Smooth muscle cell (in vitro differentiated cells): Measurements from ENCODE around the gene PCDH1. TPM values are rescaled to one million over a fixed set of nuclear protein-coding genes. Genes with fewer than 3 reads are reported as not detected.

Experiments
- DNase-seq: peaks from one replicate; lab custom pipeline; 2025; ENCODE audit not compliant: unreplicated experiment; lab: John Stamatoyannopoulos, UW
- H2AFZ ChIP-seq: fragments of 200-600 bp; sonication (generic); 2 replicates; pipeline ENCODE4 v1.6.0; 2016; ENCODE audit warnings: antibody characterized with exemption, low read depth, mild to moderate bottlenecking
- H3F3A ChIP-seq: fragments of 200-600 bp; sonication (generic); 2 replicates; pipeline ENCODE4 v1.6.0; 2017; ENCODE audit warnings: antibody characterized with exemption, low read depth
- H3K27ac ChIP-seq: fragments of 200-600 bp; sonication (generic); 2 replicates; pipeline ENCODE4 v1.5.1; 2016; ENCODE audit warnings: low read depth, mild to moderate bottlenecking
- H3K27me3 ChIP-seq: fragments of 200-600 bp; sonication (generic); 2 replicates; pipeline ENCODE4 v1.6.1; 2016; ENCODE audit warnings: low read depth, mild to moderate bottlenecking
- H3K36me3 ChIP-seq: fragments of 200-600 bp; sonication (generic); 2 replicates; pipeline ENCODE4 v1.5.1; 2016; ENCODE audit warnings: low read depth
- H3K4me1 ChIP-seq: fragments of 200-600 bp; sonication (generic); 2 replicates; pipeline ENCODE4 v1.5.1; 2016; ENCODE audit warnings: low read depth
- H3K4me2 ChIP-seq: fragments of 200-600 bp; sonication (generic); 2 replicates; pipeline ENCODE4 v1.6.0; 2016; ENCODE audit warnings: mild to moderate bottlenecking
- H3K4me3 ChIP-seq: fragments of 200-600 bp; sonication (generic); 2 replicates; pipeline ENCODE4 v1.5.1; 2016; ENCODE audit warnings: mild to moderate bottlenecking
- H3K79me2 ChIP-seq: fragments of 200-600 bp; sonication (generic); 2 replicates; pipeline ENCODE4 v1.6.0; 2016; ENCODE audit warnings: low read depth, mild to moderate bottlenecking
- H3K9ac ChIP-seq: fragments of 200-600 bp; sonication (generic); 2 replicates; pipeline ENCODE4 v1.6.0; 2016; ENCODE audit warnings: low read depth
- H3K9me3 ChIP-seq: fragments of 200-600 bp; sonication (generic); replicated peaks from 2 replicates; pipeline ENCODE4 v1.5.1; 2016; ENCODE audit warnings: low read depth
- H4K20me1 ChIP-seq: fragments of 200-600 bp; sonication (generic); 2 replicates; pipeline ENCODE4 v1.6.0; 2016; ENCODE audit warnings: low read depth
- WGBS: methylation state at CpG from one replicate; pipeline ENCODE4 v1.1.7; 2016; ENCODE audit warnings: low lambda C conversion rate; 5-methylcytosine and 5-hydroxymethylcytosine counted together
- polyA plus RNA-seq: library from polyadenylated mRNA; unstranded; fragments of >200 nt; fragmentation: Nextera tagmentation; extraction: Ambion mirVana; gene quantifications from 2 replicates; pipeline ENCODE4 v1.2.1, GENCODE V29; 2016
- total RNA-seq: library from RNA; depleted of rRNA; stranded (reverse); fragments of >200 nt; gene quantifications from 2 replicates; pipeline ENCODE4 v1.2.3, GENCODE V29; 2014
- TF ChIP-seq, protein P1 (sequence below): fragments of 200-600 bp; sonication (generic); IDR thresholded peaks from 2 replicates; pipeline ENCODE4 v1.5.1; 2017; ENCODE audit warnings: borderline replicate concordance, mild to moderate bottlenecking, antibody characterized with exemption; ENCODE audit not compliant: insufficient read depth, poor library complexity, severe bottlenecking

PCDH1 gene
- total and polyA plus RNA-seq, 2 experiments from 2014 or later, result 2.5 to 14.7 TPM

DNA sequence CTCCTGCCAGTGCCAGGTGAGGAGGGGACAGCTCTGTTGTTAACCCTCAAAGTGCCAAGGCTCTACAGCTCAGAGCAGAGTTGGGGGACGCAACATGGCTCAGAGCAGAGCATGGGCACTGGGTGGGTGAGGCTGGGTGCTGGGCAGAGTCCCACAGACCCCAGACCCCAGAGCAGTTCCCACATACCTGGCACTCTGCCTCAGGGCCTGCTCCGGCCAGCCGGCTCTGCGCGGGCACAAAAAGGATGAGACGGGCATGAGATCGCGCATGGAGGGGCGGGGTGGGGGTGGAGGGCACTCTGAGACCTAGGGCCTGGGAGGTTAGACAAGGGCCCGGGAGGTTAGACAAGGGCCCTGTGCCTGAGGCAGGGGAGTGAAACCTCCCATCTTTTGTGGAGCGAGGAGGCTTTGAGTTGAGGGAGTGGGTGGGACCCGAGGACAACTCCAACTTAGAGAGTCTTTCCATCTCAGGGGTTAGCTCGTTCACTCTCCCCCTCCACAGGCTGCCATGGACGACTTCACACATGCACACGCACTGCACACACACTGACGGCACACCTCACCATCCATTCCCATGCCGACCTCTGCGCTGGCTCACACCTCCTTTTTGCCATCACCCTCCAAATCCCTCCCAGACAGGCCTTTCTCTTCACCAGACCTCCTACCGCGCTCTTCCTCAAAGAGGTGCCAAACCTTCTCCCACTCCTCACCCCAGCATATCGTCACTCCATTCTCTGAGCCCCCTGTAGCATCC, 22.0 kb downstream of the PCDH1 start:
- Histone ChIP-seq H3F3A (no peaks in the 10 kb centered on the region), H3K4me3 (no peak overlapping the region), H3K4me1 (peaks cover 9% of the 10 kb centered on the region), H3K9ac (no peak overlapping the region), H4K20me1 (no peaks in the 10 kb centered on the region), H3K4me2 (no peak overlapping the region), H3K27ac (no peak overlapping the region), H3K79me2 (no peaks in the 10 kb centered on the region), H2AFZ (no peak overlapping the region), H3K36me3 (no peaks in the 10 kb centered on the region), H3K9me3 (no peaks in the 10 kb centered on the region), H3K27me3 (no peaks in the 10 kb centered on the region)
- WGBS, result 97% methylated on average over 17 of the region's 21 CpGs
- DNase-seq, result no peak
- TF ChIP-seq, protein P1, sequence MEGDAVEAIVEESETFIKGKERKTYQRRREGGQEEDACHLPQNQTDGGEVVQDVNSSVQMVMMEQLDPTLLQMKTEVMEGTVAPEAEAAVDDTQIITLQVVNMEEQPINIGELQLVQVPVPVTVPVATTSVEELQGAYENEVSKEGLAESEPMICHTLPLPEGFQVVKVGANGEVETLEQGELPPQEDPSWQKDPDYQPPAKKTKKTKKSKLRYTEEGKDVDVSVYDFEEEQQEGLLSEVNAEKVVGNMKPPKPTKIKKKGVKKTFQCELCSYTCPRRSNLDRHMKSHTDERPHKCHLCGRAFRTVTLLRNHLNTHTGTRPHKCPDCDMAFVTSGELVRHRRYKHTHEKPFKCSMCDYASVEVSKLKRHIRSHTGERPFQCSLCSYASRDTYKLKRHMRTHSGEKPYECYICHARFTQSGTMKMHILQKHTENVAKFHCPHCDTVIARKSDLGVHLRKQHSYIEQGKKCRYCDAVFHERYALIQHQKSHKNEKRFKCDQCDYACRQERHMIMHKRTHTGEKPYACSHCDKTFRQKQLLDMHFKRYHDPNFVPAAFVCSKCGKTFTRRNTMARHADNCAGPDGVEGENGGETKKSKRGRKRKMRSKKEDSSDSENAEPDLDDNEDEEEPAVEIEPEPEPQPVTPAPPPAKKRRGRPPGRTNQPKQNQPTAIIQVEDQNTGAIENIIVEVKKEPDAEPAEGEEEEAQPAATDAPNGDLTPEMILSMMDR, result no peak

DNA sequence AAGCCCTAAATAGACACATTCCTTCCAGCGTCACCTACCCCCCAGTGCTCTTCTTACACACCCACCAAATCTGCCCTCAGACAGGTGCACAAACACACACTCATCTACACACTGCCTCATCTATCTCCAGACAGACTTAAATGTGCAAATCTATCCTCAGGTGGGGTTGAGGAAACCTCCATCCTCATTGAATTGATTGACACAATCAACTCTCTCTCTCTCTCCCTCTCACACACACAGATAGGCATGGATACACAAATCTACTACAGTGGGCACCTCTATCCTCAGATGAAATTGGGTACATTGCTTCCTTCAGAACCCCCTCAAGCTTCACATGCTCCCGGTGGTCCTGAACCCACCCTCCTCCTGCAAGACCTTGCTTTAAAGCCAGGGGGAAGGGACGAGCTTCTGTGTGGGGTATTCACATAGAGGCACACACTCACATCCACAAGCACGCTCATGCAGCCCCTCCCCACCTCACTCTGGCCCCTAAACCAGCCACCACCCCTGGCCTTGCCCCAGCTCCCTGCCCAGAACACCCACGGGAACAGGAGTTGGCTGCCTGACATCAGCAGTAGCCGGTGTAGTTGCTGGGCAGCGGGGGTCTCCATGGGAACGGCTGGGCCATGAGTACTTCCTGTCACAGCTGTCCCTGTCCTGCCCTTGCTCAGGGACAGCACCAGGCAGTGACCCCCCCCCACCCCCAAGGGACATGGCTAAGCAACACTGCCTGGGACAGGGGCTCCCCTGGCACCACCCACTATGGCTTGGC, 22.8 kb downstream of the PCDH1 start:
- Histone ChIP-seq H3K4me3 (no peak overlapping the region), H2AFZ (no peak overlapping the region), H3K4me1 (peaks cover 9% of the 10 kb centered on the region), H3K9ac (no peak overlapping the region), H3K36me3 (no peaks in the 10 kb centered on the region), H3K27me3 (no peaks in the 10 kb centered on the region), H3K4me2 (no peak overlapping the region), H3F3A (no peaks in the 10 kb centered on the region), H3K79me2 (no peaks in the 10 kb centered on the region), H3K27ac (no peak overlapping the region), H4K20me1 (no peaks in the 10 kb centered on the region), H3K9me3 (no peaks in the 10 kb centered on the region)
- DNase-seq, result no peak
- WGBS, result 72% methylated on average over 8 of the region's 8 CpGs
- TF ChIP-seq, protein P1, result no peak

DNA sequence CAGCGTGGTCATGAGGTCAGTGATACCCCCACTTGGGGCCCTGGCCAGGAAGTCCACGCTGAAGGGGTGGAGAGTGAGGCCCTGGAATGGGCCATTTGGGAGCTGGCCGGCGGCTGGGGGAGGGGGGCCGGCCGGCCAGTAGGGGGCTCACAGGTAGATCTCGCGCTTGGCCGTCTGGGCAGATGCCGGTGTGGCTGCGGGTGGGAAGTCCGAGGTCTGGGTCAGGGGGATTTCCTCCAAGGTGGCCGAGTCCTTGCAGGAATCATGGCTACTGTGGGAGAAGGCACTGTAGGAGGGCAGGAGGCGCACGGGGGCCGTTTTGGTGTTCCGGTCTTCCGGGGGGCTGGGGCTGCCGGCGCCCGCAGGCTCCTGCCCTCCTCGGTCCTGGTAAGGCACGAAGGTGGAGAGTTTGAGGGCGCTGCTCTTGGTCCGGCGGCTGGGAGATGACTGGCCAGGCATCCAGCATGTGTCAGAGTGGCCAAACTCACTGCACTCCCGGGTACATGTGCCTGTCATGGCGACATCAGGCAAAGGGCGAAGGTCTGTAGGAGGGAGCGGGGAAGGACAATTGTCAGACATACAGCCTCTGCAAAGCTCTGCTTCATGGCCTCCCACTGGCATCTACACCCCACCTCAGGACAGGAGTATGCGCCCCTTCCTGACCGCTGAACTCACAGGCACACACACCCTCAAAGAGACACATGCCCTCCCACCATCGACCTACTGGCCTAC, 24.1 kb downstream of the PCDH1 start:
- Histone ChIP-seq H3K4me2 (no peak overlapping the region), H3K27me3 (no peaks in the 10 kb centered on the region), H3K36me3 (no peaks in the 10 kb centered on the region), H3K9me3 (no peaks in the 10 kb centered on the region), H2AFZ (no peak overlapping the region), H3K4me1 (peaks cover 10% of the 10 kb centered on the region), H3K4me3 (no peak overlapping the region), H3F3A (no peaks in the 10 kb centered on the region), H4K20me1 (no peaks in the 10 kb centered on the region), H3K9ac (no peak overlapping the region), H3K79me2 (no peaks in the 10 kb centered on the region), H3K27ac (no peak overlapping the region)
- no peak for DNase-seq
- TF ChIP-seq, protein P1, result no peak
- 95% methylated on average over 21 of the region's 33 CpGs for WGBS
